NOMO-1 treated with dmso at 0.1 percent for 144 hours (cell line): ENCODE data around the gene KRT12.

Experiments
- DNase-seq: peaks from one replicate; lab custom pipeline; 2025; ENCODE audit not compliant: unreplicated experiment; lab: John Stamatoyannopoulos, UW

KRT12 gene

GRCh38 chr17:40848583-40849235 lies 18.3 kb downstream of the KRT12 start:
- DNase-seq, result peak; percentile 9

GRCh38 chr17:40846515-40847144 lies 20.4 kb downstream of the KRT12 start:
- no peak for DNase-seq

GRCh38 chr17:40844671-40845107 lies 22.3 kb downstream of the KRT12 start:
- DNase-seq, result no peak

- no peak for DNase-seq
Observed at GRCh38 chr17:40843242-40843641, 23.8 kb downstream of the KRT12 start.

DNA sequence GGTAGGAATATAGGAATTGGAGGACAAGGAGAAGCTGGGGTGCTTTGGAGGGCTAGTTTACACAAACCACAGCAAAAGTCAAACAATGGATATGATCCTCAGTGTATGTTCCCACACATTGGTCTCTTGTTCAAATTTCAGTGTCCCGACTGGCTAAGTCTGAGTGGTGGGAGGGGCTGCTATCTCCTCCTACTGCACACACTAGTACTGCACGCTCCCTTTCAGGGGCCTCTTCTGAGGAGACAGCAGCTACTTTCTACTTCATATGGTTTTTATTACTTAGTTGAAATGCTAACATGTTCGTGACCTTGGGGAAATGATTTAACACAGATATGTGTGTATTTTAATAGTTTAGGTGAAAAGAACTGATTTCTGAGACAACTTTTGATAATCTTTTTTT lies 25.8 kb downstream of the KRT12 start:
- no peak for DNase-seq

DNA sequence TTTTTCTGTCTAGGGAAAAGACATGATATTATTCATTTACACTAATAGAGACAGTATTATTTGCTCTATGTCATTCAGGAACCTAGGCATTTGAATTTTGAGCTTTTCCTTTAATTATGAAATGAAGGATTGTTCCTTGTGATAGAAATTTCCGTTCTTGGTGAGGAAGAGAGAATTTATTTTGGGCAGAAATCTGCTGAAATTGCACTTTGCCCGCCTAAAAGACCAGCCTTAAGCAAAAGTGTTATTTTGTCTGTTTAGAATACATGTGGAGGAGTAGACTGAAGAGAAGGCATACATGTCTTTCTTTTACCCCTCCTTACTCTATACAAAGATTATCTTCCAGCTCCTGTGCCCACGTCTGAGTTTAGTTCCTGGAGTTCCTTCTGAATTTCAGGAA lies 27.8 kb downstream of the KRT12 start:
- DNase-seq, result no peak

GRCh38 chr17:40836020-40836419 lies 31.0 kb downstream of the KRT12 start:
- DNase-seq, result no peak

DNA sequence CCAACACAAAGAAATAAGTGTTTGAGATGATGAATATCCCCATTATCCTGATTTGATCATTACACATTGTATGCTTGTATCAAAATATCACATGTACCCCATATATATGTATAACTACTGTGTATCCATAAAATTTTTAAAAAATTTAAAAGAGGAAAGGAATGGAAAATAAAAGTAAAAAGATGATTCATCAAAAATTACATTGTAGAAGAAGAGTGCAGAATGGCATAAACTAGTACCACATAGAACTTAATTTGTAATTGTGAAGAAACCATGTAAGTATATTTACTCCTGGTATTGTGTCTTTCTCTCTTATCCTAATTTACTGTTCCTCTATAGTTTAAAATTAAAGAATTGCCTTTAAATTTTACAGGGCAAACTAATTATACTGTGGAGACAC lies 33.1 kb downstream of the KRT12 start:
- no peak for DNase-seq

GRCh38 chr17:40832840-40833239 lies 34.2 kb downstream of the KRT12 start:
- DNase-seq, result no peak

GRCh38 chr17:40830085-40830776 lies 36.8 kb downstream of the KRT12 start:
- no peak for DNase-seq

DNA sequence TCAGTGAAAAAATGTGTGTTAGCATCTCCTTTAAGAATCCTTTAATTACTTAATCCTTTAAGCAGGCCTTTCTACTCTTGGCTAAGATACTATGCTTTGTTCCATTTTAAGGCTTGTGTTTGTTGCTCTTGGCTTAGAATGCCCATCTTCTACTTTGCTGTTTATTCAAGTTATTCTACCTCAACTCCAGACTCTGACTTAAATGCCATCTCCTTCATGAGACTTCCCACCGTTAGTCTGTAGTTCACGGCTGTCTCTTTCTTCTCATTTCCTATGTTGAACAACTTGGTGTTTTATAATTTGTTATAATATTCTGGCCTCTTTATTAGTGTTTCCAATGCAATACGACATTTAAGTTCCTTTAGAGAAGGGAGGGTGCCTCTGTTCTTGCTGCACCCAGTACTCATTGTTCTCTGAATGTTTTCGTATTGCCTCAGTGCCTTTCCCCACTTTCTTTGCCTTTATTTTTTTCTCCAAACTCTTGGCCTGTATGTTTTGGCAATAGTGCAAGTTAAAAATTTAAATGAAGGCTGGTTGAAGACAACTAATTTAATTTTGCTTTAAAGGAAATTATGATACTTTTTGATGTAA lies 38.5 kb downstream of the KRT12 start:
- DNase-seq, result no peak

- peak; percentile 28 for DNase-seq
Observed at GRCh38 chr17:40827746-40828453, 39.1 kb downstream of the KRT12 start.

- no peak for DNase-seq
Observed at GRCh38 chr17:40825599-40825998, 41.4 kb downstream of the KRT12 start.

GRCh38 chr17:40824015-40824832 lies 42.8 kb downstream of the KRT12 start:
- no peak for DNase-seq

DNA sequence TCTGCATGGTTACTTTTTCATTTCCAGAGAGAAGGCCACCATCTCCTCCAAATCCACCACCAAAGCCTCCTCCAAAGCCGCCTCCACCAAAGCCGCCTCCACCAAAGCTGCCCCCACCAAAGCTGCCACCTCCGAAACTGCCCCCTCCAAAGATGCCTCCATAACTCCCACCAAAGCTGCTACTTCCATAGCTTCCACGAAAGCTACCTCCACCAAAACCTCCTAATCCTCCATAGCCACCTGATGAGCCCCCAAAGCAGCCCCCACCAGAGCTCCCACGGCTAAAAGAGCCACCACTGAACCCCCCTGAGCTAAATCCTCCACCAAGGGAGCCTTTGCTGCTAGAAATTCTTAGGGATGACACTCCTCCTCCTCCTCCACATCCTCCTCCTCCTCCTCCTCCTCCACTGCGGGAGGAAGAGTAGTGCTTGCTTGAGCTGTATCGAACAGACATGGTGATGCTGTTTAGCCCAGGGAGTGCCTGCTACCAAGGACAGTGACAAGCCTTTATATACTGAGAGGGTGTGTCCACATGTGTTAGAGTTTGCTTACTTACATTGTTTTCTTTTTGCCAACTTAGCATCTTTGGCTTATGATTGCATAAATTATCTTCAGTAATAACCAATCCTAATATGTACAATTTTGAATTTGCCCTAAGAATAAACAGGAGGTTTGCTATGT lies 44.8 kb downstream of the KRT12 start, which contains the start of gene KRT10:
TSS of gene KRT10 (minus strand) at position 483 of the 681 bp plus-strand sequence. CDS start at position 454, 29 bp downstream.
- DNase-seq, result no peak

DNA sequence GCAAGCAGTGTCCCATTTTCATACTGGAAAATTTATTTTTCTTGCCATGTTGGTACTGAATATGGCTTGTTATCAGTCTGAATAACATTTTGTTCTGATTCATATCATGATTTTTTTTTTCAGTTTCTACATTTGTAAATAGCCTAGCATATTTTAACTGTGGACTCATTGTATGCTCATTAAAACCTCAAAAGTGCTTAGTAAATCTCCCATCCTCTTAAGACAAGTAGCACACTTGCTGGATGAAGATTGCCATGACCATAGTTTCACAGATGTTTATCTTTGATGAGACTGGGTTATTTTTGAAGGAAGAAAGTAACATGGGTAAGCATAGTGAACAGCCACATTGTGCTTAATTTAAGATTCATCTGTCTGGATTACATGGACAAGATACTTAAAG lies 45.5 kb downstream of the KRT12 start:
- no peak for DNase-seq

- no peak for DNase-seq
Observed at GRCh38 chr17:40820228-40820838, 46.7 kb downstream of the KRT12 start.

DNA sequence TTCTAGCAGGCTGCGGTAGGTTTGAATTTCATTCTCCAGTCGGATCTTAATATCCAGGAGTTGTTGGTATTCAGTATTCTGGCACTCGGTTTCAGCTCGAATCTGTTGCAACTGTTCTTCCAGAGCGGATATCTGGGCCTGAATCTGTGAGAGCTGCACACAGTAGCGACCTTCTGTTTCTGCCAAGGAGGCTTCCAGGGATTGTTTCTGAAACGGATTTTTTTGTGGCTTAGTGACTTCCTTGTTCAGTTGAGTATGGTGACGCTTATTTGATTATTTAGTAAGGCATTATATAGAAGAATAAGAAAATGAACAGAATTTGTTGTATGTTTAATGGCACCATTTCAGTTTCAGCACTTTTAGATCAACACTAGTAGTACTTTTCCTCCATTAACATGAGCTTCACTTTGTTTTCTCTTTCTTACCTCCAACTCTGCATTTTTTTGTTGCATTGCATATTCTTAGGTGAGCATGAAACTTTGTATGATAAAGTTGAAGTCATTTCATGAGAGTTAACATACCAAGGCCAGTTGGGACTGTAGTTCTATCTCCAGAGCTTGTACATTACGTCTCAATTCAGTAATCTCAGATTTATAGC lies 47.4 kb downstream of the KRT12 start:
- DNase-seq, result no peak
